Sigmoid colon (tissue), 7 donors: ENCODE measurements around the gene BRD3. TPM values are rescaled to one million over a fixed set of nuclear protein-coding genes. Genes with fewer than 3 reads are reported as not detected.

Experiments
- DNase-seq: peaks from one replicate; pipeline ENCODE4 v3.0.0-alpha.2; 2019
- H3K27ac ChIP-seq, 4 donors: fragments of 200-600 bp; sonication (generic); one replicate each; pipeline ENCODE4 v1.5.1; 2016 to 2019; ENCODE audit warnings: mild to moderate bottlenecking in 1 of 4
- H3K27me3 ChIP-seq, 3 donors: fragments of 200-600 bp; sonication (generic); one replicate each; pipeline ENCODE4 v1.5.1; 2019; ENCODE audit warnings: mild to moderate bottlenecking in 1 of 3
- H3K36me3 ChIP-seq, 4 donors: fragments of 200-600 bp; sonication (generic); one replicate each; pipeline ENCODE4 v1.5.1; 2016 to 2019
- H3K4me1 ChIP-seq, 4 donors: fragments of 200-600 bp; sonication (generic); one replicate each; pipeline ENCODE4 v1.5.1; 2017 to 2019
- H3K4me3 ChIP-seq, 4 donors: fragments of 200-600 bp; sonication (generic); one replicate each; pipeline ENCODE4 v1.5.1; 2017 to 2019; ENCODE audit warnings: mild to moderate bottlenecking in 2 of 4, moderate library complexity in 1 of 4
- H3K9me3 ChIP-seq, 4 donors: fragments of 200-600 bp in 3 of 4; sonication (generic) in 3 of 4; one replicate each; pipeline versions ENCODE4 v1.5.1 to v1.6.1; 2013 to 2019
- EP300 ChIP-seq, 4 donors: sonication (generic); formaldehyde crosslinking; IDR thresholded peaks; one replicate each; pipeline ENCODE4 v1.6.1; 2017; ENCODE audit warnings: antibody characterized with exemption in 4 of 4
- POLR2A ChIP-seq, 2 donors: fragments of 450-650 bp; IDR thresholded peaks; one replicate each; pipeline ENCODE4 v1.6.1; 2016; ENCODE audit warnings: antibody characterized with exemption in 2 of 2, mild to moderate bottlenecking in 2 of 2, moderate library complexity in 2 of 2
- POLR2AphosphoS5 ChIP-seq, 4 donors: sonication (generic); formaldehyde crosslinking; IDR thresholded peaks; one replicate each; pipeline ENCODE4 v1.6.1; 2017; ENCODE audit warnings: antibody characterized with exemption in 4 of 4
- WGBS, 2 donors: extraction: QIAGEN DNeasy Blood & Tissue Kit; methylation state at CpG; one replicate each; pipeline ENCODE4 v1.1.7; 2013; 5-methylcytosine and 5-hydroxymethylcytosine counted together
- intact Hi-C: fragments of 100-400 bp; cut with DNase I; formaldehyde crosslinking; loops from one replicate; pipeline ENCODE4 v1.15.1; 2023
- polyA plus RNA-seq, 3 donors: library from polyadenylated mRNA; stranded (reverse); fragments of 200-250 nt; gene quantifications; one replicate each; pipeline ENCODE4 v1.2.3, GENCODE V29; 2013
- total RNA-seq, 4 donors: library from RNA; depleted of rRNA; stranded (reverse); fragments of >200 nt; gene quantifications; one replicate each; pipeline ENCODE4 v1.1.0, GENCODE V29; 2016
- TF ChIP-seq, protein P1 (sequence below), 4 experiments: fragments of 450-650 bp in 3 of 4; fragments of 200-600 bp in 1 of 4; IDR thresholded peaks; one replicate each; pipeline ENCODE4 v1.5.1; 2016 to 2019; ENCODE audit warnings: antibody characterized with exemption in 4 of 4, mild to moderate bottlenecking in 3 of 4, moderate library complexity in 2 of 4
- donor health status: healthy with polysubstance abuse.
- donor health status: Bipolar disorder and iron deficiency.
- donor health status: healthy.

Gene BRD3
- total and polyA plus RNA-seq, 7 donors = 4.4 to 34.5 (median 21.8) TPM

DNA sequence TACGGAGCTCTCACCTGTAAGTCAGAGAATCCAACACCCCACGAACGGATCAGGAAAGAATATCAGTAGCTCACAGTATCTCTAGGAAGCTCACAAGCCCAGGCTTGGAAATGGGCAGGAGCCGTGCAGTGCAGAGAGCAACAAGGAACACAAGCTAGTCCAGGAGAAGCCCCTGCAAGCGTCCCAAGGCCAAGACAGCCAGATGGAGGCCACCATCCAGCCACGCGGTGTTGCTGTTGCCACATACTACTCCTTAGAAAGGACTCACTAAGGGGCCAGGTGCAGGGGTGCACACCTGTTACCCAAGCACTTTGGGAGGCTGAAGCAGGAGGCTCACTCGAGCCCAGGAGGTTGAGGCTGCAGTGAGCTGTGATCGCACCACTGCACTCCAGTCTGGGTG, 60.3 kb downstream of the BRD3 start:
- H3K4me1 ChIP-seq = no peaks in the 10 kb centered on the region
- H3K27me3 ChIP-seq = peaks cover 0 to 11% (median 0%) of the 10 kb centered on the region in 3 donors
- no peak for DNase-seq
- no peak overlapping the region for H3K27ac ChIP-seq
- intact Hi-C loops = no loop called here
- WGBS, 2 donors = 82 to 88% methylated on average over 9 of the region's 9 CpGs
- H3K9me3 ChIP-seq = no peaks in the 10 kb centered on the region
- no peak overlapping the region for H3K4me3 ChIP-seq
- TF ChIP-seq POLR2A (IDR thresholded peaks at IDR 0.05) (no peak), POLR2AphosphoS5 (IDR thresholded peaks at IDR 0.05) (no peak), EP300 (IDR thresholded peaks at IDR 0.05) (no peak)
- TF ChIP-seq, protein P1, sequence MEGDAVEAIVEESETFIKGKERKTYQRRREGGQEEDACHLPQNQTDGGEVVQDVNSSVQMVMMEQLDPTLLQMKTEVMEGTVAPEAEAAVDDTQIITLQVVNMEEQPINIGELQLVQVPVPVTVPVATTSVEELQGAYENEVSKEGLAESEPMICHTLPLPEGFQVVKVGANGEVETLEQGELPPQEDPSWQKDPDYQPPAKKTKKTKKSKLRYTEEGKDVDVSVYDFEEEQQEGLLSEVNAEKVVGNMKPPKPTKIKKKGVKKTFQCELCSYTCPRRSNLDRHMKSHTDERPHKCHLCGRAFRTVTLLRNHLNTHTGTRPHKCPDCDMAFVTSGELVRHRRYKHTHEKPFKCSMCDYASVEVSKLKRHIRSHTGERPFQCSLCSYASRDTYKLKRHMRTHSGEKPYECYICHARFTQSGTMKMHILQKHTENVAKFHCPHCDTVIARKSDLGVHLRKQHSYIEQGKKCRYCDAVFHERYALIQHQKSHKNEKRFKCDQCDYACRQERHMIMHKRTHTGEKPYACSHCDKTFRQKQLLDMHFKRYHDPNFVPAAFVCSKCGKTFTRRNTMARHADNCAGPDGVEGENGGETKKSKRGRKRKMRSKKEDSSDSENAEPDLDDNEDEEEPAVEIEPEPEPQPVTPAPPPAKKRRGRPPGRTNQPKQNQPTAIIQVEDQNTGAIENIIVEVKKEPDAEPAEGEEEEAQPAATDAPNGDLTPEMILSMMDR (IDR thresholded peaks at IDR 0.05) = no peak
- H3K36me3 ChIP-seq = no peaks in the 10 kb centered on the region

DNA sequence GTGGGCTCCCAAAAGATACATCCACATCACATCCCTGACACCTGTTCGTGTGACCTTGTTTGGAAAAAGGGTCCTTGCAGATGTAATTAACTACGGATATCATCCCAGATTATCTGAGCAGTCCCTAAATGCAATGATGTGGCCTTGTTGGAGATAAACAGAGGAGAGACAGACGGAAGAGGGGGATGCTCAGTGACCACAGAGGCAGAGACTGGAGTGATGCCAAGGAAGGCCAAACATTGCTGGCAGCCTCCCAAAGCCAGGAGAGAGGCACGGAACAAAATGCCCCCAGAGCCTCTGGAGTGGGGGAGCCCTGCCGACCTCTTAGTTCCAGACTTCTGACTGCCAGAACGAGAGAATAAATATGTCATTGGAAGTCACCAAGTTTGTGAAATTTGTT, 60.7 kb downstream of the BRD3 start:
- H3K27ac ChIP-seq = no peak overlapping the region
- H3K36me3 ChIP-seq = no peaks in the 10 kb centered on the region
- TF ChIP-seq, protein P1 (IDR thresholded peaks at IDR 0.05) = no peak
- TF ChIP-seq POLR2AphosphoS5 (IDR thresholded peaks at IDR 0.05) = no peak
- TF ChIP-seq POLR2A (IDR thresholded peaks at IDR 0.05) = no peak
- no peak for TF ChIP-seq EP300 (IDR thresholded peaks at IDR 0.05)
- no peaks in the 10 kb centered on the region for H3K9me3 ChIP-seq
- H3K4me3 ChIP-seq = no peak overlapping the region
- H3K4me1 ChIP-seq = no peaks in the 10 kb centered on the region
- no peak for DNase-seq
- WGBS, 2 donors = 48 to 62% methylated on average over 6 of the region's 6 CpGs
- intact Hi-C loops = no loop called here
- peaks cover 0 to 11% (median 0%) of the 10 kb centered on the region in 3 donors for H3K27me3 ChIP-seq

DNA sequence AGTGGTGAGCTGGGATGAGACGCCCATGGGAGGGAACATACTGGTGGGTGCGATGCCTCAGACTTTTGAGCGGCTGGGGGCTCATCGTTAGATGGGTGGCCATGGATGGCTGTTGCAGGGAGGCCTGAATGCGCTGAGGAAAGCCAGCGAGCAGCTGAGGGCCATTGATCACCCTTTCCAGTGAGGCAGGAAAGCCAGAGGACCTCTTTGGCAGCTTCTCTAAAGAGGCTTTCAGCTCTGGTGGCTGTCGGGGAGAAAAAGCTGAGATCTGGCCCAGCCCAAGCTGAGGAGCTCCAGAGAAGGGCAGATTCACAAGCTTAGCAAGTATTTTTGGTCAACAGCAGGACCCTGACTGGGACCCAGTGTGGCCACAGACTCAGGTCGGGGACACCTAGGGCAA, 62.4 kb downstream of the BRD3 start:
- no peaks in the 10 kb centered on the region for H3K4me1 ChIP-seq
- WGBS, 2 donors = 87 to 90% methylated on average over 8 of the region's 8 CpGs
- H3K9me3 ChIP-seq = no peaks in the 10 kb centered on the region
- no peak for TF ChIP-seq EP300 (IDR thresholded peaks at IDR 0.05)
- TF ChIP-seq POLR2AphosphoS5 (IDR thresholded peaks at IDR 0.05) = no peak
- TF ChIP-seq, protein P1 (IDR thresholded peaks at IDR 0.05) = no peak
- no peak overlapping the region for H3K27ac ChIP-seq
- peaks cover 0 to 11% (median 0%) of the 10 kb centered on the region in 3 donors for H3K27me3 ChIP-seq
- intact Hi-C loops = no loop called here
- H3K36me3 ChIP-seq = no peaks in the 10 kb centered on the region
- DNase-seq = no peak
- no peak overlapping the region for H3K4me3 ChIP-seq

DNA sequence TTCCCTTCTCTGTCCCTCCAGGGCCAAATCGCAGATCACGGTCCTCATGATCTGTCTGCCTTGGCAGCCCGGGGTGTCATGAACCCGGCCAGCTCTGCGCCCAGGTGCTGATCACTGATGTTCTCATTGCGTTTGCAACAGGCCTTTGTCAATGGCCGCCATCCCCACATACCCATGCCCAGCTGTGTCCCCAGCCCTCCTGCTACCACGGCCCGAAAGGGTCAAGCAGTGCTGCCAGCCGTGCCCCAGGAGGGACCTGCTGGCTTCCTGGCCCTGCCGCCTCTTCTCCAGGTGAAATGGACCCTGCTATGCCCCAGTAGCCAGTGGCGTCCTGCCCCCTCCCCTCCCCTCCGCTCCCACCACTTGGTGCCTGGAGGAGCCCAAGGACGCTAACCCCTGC, 62.9 kb downstream of the BRD3 start:
- Histone ChIP-seq H3K9me3 (no peaks in the 10 kb centered on the region), H3K27ac (no peak overlapping the region), H3K4me1 (no peaks in the 10 kb centered on the region), H3K27me3 (peaks cover 0 to 11% (median 0%) of the 10 kb centered on the region in 3 donors), H3K4me3 (no peak overlapping the region), H3K36me3 (no peaks in the 10 kb centered on the region)
- 83 to 89% methylated on average over 14 of the region's 14 CpGs for WGBS, 2 donors
- DNase-seq = no peak
- intact Hi-C loops = no loop called here
- TF ChIP-seq POLR2AphosphoS5 (IDR thresholded peaks at IDR 0.05) (no peak), EP300 (IDR thresholded peaks at IDR 0.05) (no peak)
- TF ChIP-seq, protein P1 (IDR thresholded peaks at IDR 0.05) = no peak

DNA sequence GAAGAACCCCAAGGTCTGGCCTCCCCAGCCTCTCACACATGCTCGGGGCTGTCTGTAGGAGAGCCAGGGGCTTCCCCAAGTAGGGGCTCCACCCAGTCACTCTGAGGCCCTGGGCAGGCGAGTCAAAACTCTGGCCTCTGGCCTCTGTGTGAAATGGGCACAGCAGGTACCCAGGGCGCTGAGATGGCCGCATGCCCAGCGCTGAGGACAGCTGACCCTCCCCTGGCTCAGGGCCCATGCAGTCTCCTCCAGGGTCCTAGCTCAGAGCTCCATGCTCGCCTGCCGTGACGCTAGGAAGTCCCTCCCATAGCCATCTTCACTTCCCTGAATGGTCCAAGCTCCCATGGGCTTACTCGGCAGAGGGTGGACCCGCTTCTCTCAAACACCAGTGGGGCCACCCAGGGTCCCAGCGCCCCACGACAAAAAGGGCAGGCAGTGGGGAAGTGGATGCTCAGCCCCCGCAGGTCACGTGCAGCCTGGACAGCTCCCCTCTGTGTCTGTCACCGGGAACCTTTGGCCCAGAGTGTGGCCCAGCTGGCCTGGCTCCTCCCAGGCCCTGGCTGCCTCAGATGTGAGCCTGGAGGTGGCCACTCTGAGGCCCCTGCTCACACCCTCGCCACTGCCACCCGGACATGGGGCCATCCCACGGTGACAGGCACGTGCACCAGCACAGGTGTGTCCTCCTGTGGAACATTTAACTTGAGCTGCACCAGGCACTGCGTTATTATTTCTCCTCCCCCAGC, 63.5 kb downstream of the BRD3 start:
- no peak for DNase-seq
- WGBS, 2 donors = 65 to 75% methylated on average over 20 of the region's 20 CpGs
- intact Hi-C loops = no loop called here
- Histone ChIP-seq H3K27ac (no peak overlapping the region), H3K9me3 (no peaks in the 10 kb centered on the region), H3K27me3 (peaks cover 0 to 11% (median 0%) of the 10 kb centered on the region in 3 donors), H3K36me3 (no peaks in the 10 kb centered on the region), H3K4me3 (no peak overlapping the region), H3K4me1 (no peaks in the 10 kb centered on the region)
- TF ChIP-seq POLR2A (IDR thresholded peaks at IDR 0.05) (no peak), EP300 (IDR thresholded peaks at IDR 0.05) (no peak), POLR2AphosphoS5 (IDR thresholded peaks at IDR 0.05) (no peak)
- TF ChIP-seq, protein P1 (IDR thresholded peaks at IDR 0.05) = no peak
